22Rv1 (cell line): ENCODE measurements around the gene FOXJ2.

Source experiments
- ZFX ChIP-seq: fragments of 450-650 bp; IDR thresholded peaks from 2 replicates; pipeline ENCODE4 v1.6.1; 2017; ENCODE audit warnings: antibody characterized with exemption, borderline replicate concordance
- TF ChIP-seq, protein P1 (sequence below): fragments of 450-650 bp; IDR thresholded peaks from 2 replicates; pipeline ENCODE4 v1.5.1; 2017; ENCODE audit warnings: mild to moderate bottlenecking

DNA sequence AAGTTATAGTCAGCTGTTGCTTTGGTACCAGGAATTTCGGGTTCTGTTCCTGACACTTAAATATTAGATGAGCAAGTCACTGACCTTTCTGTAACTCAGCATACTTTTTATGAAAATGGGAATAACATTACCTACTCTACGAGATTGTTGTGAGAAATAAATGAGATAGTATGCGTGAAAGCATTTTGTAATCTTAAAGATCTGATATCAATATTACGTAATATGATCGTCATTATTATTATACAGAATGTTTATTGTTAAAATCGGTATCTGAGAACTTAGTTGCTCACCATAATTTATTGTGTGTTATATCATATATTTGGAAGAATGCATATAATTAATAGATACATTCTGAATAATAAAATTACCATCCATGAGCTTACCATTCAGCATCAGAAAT lies 43.4 kb downstream of the FOXJ2 start:
- TF ChIP-seq, protein P1, sequence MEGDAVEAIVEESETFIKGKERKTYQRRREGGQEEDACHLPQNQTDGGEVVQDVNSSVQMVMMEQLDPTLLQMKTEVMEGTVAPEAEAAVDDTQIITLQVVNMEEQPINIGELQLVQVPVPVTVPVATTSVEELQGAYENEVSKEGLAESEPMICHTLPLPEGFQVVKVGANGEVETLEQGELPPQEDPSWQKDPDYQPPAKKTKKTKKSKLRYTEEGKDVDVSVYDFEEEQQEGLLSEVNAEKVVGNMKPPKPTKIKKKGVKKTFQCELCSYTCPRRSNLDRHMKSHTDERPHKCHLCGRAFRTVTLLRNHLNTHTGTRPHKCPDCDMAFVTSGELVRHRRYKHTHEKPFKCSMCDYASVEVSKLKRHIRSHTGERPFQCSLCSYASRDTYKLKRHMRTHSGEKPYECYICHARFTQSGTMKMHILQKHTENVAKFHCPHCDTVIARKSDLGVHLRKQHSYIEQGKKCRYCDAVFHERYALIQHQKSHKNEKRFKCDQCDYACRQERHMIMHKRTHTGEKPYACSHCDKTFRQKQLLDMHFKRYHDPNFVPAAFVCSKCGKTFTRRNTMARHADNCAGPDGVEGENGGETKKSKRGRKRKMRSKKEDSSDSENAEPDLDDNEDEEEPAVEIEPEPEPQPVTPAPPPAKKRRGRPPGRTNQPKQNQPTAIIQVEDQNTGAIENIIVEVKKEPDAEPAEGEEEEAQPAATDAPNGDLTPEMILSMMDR, result no peak
- TF ChIP-seq ZFX, result no peak
